ENCODE measurements around the gene DPP6.

Gene DPP6

GRCh38 chr7:154188330-154188729 is 136.1 kb downstream of the DPP6 start:
- no peak overlapping the region for H3K4me3 ChIP-seq (ENCODE audit: low read length, poor library complexity, severe bottlenecking)
- no peak overlapping the region for H3K9ac ChIP-seq (ENCODE audit: low read depth, low read length, poor library complexity, severe bottlenecking)
- no peaks in the 10 kb centered on the region for H3K36me3 ChIP-seq (ENCODE audit: insufficient read depth, low read length)
- H3K4me1 ChIP-seq (ENCODE audit: insufficient read depth, low read length, poor library complexity, severe bottlenecking) = no peaks in the 10 kb centered on the region
- no peaks in the 10 kb centered on the region for H3F3A ChIP-seq (ENCODE audit: low read depth)
- H3K9me3 ChIP-seq (ENCODE audit: insufficient read depth, low read depth, low read length) = no peaks in the 10 kb centered on the region; the same call in 1 of the 2 replicates
- no peak overlapping the region for H2AFZ ChIP-seq (ENCODE audit: low read length)
- no peak for TF ChIP-seq CTCF (conservative IDR thresholded peaks at IDR 0.05; ENCODE audit: low read length)
- TF ChIP-seq EZH2phosphoT487 (IDR thresholded peaks at IDR 0.05; ENCODE audit: borderline replicate concordance) = no peak
- H4K20me1 ChIP-seq (ENCODE audit: insufficient read depth, low read length, poor library complexity, severe bottlenecking) = no peaks in the 10 kb centered on the region
- H3K27me3 ChIP-seq (ENCODE audit: insufficient read depth, low read length, poor library complexity, severe bottlenecking) = no peaks in the 10 kb centered on the region
- no peak overlapping the region for H3K4me2 ChIP-seq (ENCODE audit: low read depth, low read length, poor library complexity, severe bottlenecking)
- H3K79me2 ChIP-seq (ENCODE audit: insufficient read depth, low read length) = no peaks in the 10 kb centered on the region
- H3K9me2 ChIP-seq (replicated peaks; ENCODE audit: low read depth, low read length) = no peaks in the 10 kb centered on the region

GRCh38 chr7:154195266-154195665 is 143.1 kb downstream of the DPP6 start:
- H4K20me1 ChIP-seq (ENCODE audit: insufficient read depth, low read length, poor library complexity, severe bottlenecking) = no peaks in the 10 kb centered on the region
- H3K4me3 ChIP-seq (ENCODE audit: low read length, poor library complexity, severe bottlenecking) = no peak overlapping the region
- TF ChIP-seq EZH2phosphoT487 (IDR thresholded peaks at IDR 0.05; ENCODE audit: borderline replicate concordance) (no peak), CTCF (conservative IDR thresholded peaks at IDR 0.05; ENCODE audit: low read length) (no peak)
- no peaks in the 10 kb centered on the region for H3K4me1 ChIP-seq (ENCODE audit: insufficient read depth, low read length, poor library complexity, severe bottlenecking)
- no peak overlapping the region for H3K4me2 ChIP-seq (ENCODE audit: low read depth, low read length, poor library complexity, severe bottlenecking)
- no peaks in the 10 kb centered on the region; the same call in 1 of the 2 replicates for H3K9me3 ChIP-seq (ENCODE audit: insufficient read depth, low read depth, low read length)
- no peaks in the 10 kb centered on the region for H3K9me2 ChIP-seq (replicated peaks; ENCODE audit: low read depth, low read length)
- no peaks in the 10 kb centered on the region for H3K79me2 ChIP-seq (ENCODE audit: insufficient read depth, low read length)
- H3K27me3 ChIP-seq (ENCODE audit: insufficient read depth, low read length, poor library complexity, severe bottlenecking) = no peaks in the 10 kb centered on the region
- no peak overlapping the region for H2AFZ ChIP-seq (ENCODE audit: low read length)
- H3K9ac ChIP-seq (ENCODE audit: low read depth, low read length, poor library complexity, severe bottlenecking) = no peak overlapping the region
- H3K36me3 ChIP-seq (ENCODE audit: insufficient read depth, low read length) = no peaks in the 10 kb centered on the region
- no peaks in the 10 kb centered on the region for H3F3A ChIP-seq (ENCODE audit: low read depth)

GRCh38 chr7:154198481-154198880 is 146.3 kb downstream of the DPP6 start:
- no peaks in the 10 kb centered on the region for H3F3A ChIP-seq (ENCODE audit: low read depth)
- H4K20me1 ChIP-seq (ENCODE audit: insufficient read depth, low read length, poor library complexity, severe bottlenecking) = no peaks in the 10 kb centered on the region
- no peaks in the 10 kb centered on the region for H3K9me2 ChIP-seq (replicated peaks; ENCODE audit: low read depth, low read length)
- H3K4me1 ChIP-seq (ENCODE audit: insufficient read depth, low read length, poor library complexity, severe bottlenecking) = no peaks in the 10 kb centered on the region
- H3K36me3 ChIP-seq (ENCODE audit: insufficient read depth, low read length) = no peaks in the 10 kb centered on the region
- no peak overlapping the region for H3K4me3 ChIP-seq (ENCODE audit: low read length, poor library complexity, severe bottlenecking)
- H3K9me3 ChIP-seq (ENCODE audit: insufficient read depth, low read depth, low read length) = peaks cover 3% of the 10 kb centered on the region; the same call in 1 of the 2 replicates
- no peak overlapping the region for H3K4me2 ChIP-seq (ENCODE audit: low read depth, low read length, poor library complexity, severe bottlenecking)
- no peak overlapping the region for H2AFZ ChIP-seq (ENCODE audit: low read length)
- no peaks in the 10 kb centered on the region for H3K27me3 ChIP-seq (ENCODE audit: insufficient read depth, low read length, poor library complexity, severe bottlenecking)
- H3K9ac ChIP-seq (ENCODE audit: low read depth, low read length, poor library complexity, severe bottlenecking) = no peak overlapping the region
- TF ChIP-seq EZH2phosphoT487 (IDR thresholded peaks at IDR 0.05; ENCODE audit: borderline replicate concordance) (no peak), CTCF (conservative IDR thresholded peaks at IDR 0.05; ENCODE audit: low read length) (no peak)
- H3K79me2 ChIP-seq (ENCODE audit: insufficient read depth, low read length) = no peaks in the 10 kb centered on the region

Measured in Loucy (cell line).